Measurements from ENCODE around the gene SLC8A1.

The SLC8A1 gene

DNA sequence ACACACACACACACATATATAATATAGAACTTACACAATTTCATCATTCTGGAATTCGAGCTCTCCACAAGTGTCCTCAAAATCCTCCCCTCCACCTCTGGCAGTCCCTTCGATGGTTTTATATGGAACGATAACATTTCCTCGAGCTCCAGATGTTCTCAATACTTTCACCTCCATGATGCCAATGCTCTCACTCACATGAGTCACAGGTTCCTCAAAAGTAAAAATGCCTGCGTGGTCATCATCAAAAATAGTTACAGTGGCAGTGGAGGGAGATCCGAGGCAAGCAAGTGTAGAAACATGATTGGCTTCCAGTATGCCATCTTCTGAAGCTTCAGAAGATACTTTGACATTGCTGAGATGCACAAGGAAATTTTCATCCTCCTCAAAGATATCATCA is 23.5 kb downstream of the SLC8A1 start:
- TF ChIP-seq, protein P1, sequence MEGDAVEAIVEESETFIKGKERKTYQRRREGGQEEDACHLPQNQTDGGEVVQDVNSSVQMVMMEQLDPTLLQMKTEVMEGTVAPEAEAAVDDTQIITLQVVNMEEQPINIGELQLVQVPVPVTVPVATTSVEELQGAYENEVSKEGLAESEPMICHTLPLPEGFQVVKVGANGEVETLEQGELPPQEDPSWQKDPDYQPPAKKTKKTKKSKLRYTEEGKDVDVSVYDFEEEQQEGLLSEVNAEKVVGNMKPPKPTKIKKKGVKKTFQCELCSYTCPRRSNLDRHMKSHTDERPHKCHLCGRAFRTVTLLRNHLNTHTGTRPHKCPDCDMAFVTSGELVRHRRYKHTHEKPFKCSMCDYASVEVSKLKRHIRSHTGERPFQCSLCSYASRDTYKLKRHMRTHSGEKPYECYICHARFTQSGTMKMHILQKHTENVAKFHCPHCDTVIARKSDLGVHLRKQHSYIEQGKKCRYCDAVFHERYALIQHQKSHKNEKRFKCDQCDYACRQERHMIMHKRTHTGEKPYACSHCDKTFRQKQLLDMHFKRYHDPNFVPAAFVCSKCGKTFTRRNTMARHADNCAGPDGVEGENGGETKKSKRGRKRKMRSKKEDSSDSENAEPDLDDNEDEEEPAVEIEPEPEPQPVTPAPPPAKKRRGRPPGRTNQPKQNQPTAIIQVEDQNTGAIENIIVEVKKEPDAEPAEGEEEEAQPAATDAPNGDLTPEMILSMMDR (IDR thresholded peaks at IDR 0.05; ENCODE audit: insufficient read depth, missing control alignments) = no peak
- DNase-seq (ENCODE audit: insufficient read length, low spot score) (no peak), FAIRE-seq (peak; percentile 32)

DNA sequence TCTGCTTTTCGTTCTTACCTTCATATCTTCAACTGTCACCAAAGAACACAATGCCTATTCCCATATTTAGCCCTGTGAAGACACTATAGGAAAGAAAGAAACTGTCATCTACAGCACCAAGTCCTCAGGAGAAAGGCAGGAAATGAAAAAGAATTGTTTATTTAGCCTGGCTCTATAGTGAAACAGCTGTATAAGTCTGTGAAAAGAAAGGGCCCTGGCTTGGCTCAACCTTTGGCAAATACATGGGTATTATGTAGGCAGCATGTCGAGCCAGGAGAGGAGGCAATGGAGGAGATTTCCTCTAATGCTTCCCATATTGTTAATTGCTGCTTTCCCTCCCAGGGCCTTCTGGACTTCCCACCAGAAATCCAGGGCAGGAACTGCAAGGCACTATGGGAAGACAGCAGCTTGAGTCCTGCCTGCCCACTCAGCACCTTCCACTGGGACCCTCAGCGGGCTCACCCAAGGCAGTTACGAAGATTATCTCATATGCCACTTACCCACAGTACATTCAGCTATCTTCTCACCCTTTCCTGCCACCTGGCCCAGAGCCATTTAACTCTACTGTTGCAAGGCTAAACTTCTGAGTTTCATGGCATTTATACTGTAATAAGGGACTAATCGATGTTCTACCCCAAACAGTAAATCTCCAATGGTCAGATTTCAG is 30.1 kb downstream of the SLC8A1 start:
- no peak for FAIRE-seq
- DNase-seq (ENCODE audit: insufficient read length, low spot score) = no peak
- TF ChIP-seq, protein P1 (IDR thresholded peaks at IDR 0.05; ENCODE audit: insufficient read depth, missing control alignments) = no peak

DNA sequence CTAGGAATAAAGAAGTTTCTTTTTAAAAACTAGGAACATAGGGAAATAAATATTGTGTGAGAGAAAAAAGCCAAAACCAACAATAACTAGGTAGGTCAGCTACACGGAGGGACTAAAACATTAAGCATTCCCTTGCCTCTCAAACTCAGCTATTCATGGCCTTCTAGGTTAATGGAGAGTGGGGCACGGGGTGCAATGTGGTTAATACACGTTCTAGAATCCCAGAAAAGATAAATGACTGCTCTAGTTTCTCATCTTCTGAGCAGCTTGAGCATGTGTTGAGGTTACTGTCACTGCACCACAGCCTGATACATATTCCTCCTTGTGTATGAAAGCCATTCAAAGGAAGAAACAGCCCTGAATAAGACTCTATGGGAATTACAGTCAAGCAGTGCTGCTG is 31.4 kb downstream of the SLC8A1 start:
- FAIRE-seq = no peak
- no peak for DNase-seq (ENCODE audit: insufficient read length, low spot score)
- TF ChIP-seq, protein P1 (IDR thresholded peaks at IDR 0.05; ENCODE audit: insufficient read depth, missing control alignments) = no peak

DNA sequence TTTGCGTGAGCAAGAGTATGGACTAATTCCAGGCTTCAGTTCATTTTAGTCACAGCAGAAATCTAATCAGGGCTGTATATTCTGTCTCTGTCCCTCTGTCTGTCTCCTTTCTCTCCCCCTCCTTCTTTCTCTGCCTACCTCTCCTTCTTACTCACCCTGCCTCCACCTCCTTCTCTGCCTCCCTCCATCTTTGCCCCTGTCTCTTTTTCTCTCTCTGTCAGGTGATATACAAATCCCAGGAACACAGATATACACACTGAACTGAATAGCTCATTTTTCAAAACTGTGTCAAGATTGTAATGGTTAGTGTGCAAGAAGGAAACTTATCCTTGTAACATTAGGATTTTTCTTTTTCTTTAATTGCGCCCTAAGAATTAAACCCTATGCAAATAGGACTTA is 32.5 kb downstream of the SLC8A1 start:
- DNase-seq (ENCODE audit: insufficient read length, low spot score) = no peak
- no peak for FAIRE-seq
- TF ChIP-seq, protein P1 (IDR thresholded peaks at IDR 0.05; ENCODE audit: insufficient read depth, missing control alignments) = no peak

DNA sequence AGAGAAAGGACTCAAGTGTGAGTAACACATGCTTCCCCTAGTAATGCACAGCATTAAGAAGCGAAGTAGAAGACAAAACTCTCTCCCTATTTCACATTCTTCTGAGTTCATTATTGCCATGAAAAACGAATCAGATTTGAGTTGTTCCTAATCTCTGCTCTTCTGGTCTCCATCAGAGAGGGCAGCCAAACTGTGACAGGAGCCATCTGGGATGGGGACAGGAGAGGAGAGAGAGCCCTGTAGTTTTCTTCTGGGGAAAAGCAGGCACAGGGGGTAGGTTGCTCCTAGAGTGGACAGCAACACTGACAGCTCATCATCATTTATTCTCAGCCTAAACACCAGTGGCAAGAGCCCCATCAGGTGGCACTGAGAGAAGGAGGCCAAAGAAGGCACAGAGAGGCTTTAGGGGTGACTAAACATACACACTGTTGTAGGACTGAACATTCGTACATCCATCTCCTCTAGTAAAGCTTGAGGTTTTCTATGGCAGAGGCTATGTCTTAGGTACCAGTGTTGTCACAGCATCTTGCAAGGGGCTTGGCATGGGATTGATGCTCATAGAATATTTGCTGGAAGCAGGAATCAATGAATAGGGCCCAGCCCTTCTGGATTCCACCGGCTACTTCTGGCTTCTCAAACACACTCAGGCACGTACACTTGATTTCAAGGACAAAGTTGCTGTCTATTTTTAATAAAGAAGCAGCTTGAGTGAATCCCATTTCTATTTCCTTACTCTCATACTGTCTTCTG is 33.1 kb downstream of the SLC8A1 start:
- TF ChIP-seq, protein P1 (IDR thresholded peaks at IDR 0.05; ENCODE audit: insufficient read depth, missing control alignments) = no peak
- no peak for DNase-seq (ENCODE audit: insufficient read length, low spot score)
- FAIRE-seq = peak; percentile 44

DNA sequence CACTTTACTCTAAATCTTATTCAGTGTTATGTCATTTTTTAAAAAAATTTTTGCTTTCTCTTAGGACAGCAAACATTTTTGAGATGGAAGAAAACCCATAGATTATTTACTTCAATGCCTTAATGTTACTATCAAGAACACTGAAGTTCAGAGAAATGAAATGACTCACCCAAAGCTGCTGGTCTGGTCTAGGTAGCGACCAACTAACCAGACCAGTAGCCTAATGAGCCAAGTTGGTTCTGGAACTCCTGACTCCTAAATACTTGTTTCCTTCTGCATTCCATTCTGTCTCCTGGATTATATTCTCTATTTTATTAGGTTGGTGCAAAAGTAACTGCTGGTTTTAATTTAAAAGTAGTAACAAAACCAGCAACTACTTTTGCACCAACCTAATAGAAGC is 35.4 kb downstream of the SLC8A1 start:
- FAIRE-seq (peak; percentile 44), DNase-seq (ENCODE audit: insufficient read length, low spot score) (no peak)

More for the DNA sequence above, 35.4 kb downstream of the SLC8A1 start:
- TF ChIP-seq, protein P1 (IDR thresholded peaks at IDR 0.05; ENCODE audit: insufficient read depth, missing control alignments) = no peak
